ENCODE measurements around the gene DVL1.

Gene DVL1

GRCh38 chr1:1343811-1344421 is 5.3 kb downstream of the DVL1 start:
- FAIRE-seq: no peak
- DNase-seq (ENCODE audit: insufficient read length): no peak
- TF ChIP-seq POLR2AphosphoS5 (IDR thresholded peaks at IDR 0.05; ENCODE audit: low read depth, low read length): no peak
- TF ChIP-seq TAF1 (IDR thresholded peaks at IDR 0.05; ENCODE audit: borderline replicate concordance, low read depth, low read length): no peak
- TF ChIP-seq POLR2A (IDR thresholded peaks at IDR 0.05; ENCODE audit: low read depth, low read length): no peak

- TF ChIP-seq TAF1 (IDR thresholded peaks at IDR 0.05; ENCODE audit: borderline replicate concordance, low read depth, low read length) (no peak), POLR2AphosphoS5 (IDR thresholded peaks at IDR 0.05; ENCODE audit: low read depth, low read length) (no peak), POLR2A (IDR thresholded peaks at IDR 0.05; ENCODE audit: low read depth, low read length) (no peak)
- no peak for DNase-seq (ENCODE audit: insufficient read length)
- no peak for FAIRE-seq
Observed at GRCh38 chr1:1342584-1343115, 6.6 kb downstream of the DVL1 start.

GRCh38 chr1:1342061-1342562 is 7.1 kb downstream of the DVL1 start:
- DNase-seq (ENCODE audit: insufficient read length) (no peak), FAIRE-seq (no peak)
- TF ChIP-seq POLR2A (IDR thresholded peaks at IDR 0.05; ENCODE audit: low read depth, low read length) (no peak), TAF1 (IDR thresholded peaks at IDR 0.05; ENCODE audit: borderline replicate concordance, low read depth, low read length) (no peak), POLR2AphosphoS5 (IDR thresholded peaks at IDR 0.05; ENCODE audit: low read depth, low read length) (no peak)

- TF ChIP-seq POLR2AphosphoS5 (IDR thresholded peaks at IDR 0.05; ENCODE audit: low read depth, low read length) (peak; percentile 32; the same call in 1 of the 2 replicates), TAF1 (IDR thresholded peaks at IDR 0.05; ENCODE audit: borderline replicate concordance, low read depth, low read length) (no peak)
- DNase-seq (ENCODE audit: insufficient read length): no peak
- FAIRE-seq: no peak
Observed at GRCh38 chr1:1341549-1342021, 7.6 kb downstream of the DVL1 start.

- no peak for DNase-seq (ENCODE audit: insufficient read length)
- no peak for FAIRE-seq
Observed at GRCh38 chr1:1340791-1341548, 8.2 kb downstream of the DVL1 start.

GRCh38 chr1:1340185-1340584 is 9.0 kb downstream of the DVL1 start:
- DNase-seq (ENCODE audit: insufficient read length) (no peak), FAIRE-seq (no peak)
- TF ChIP-seq POLR2AphosphoS5 (IDR thresholded peaks at IDR 0.05; ENCODE audit: low read depth, low read length) (no peak), TAF1 (IDR thresholded peaks at IDR 0.05; ENCODE audit: borderline replicate concordance, low read depth, low read length) (no peak), POLR2A (IDR thresholded peaks at IDR 0.05; ENCODE audit: low read depth, low read length) (no peak)

More at GRCh38 chr1:1340791-1341548, 8.2 kb downstream of the DVL1 start:
- TF ChIP-seq TAF1 (IDR thresholded peaks at IDR 0.05; ENCODE audit: borderline replicate concordance, low read depth, low read length) (no peak), POLR2A (IDR thresholded peaks at IDR 0.05; ENCODE audit: low read depth, low read length) (no peak), POLR2AphosphoS5 (IDR thresholded peaks at IDR 0.05; ENCODE audit: low read depth, low read length) (no peak)

GRCh38 chr1:1338278-1338677 is 10.9 kb downstream of the DVL1 start:
- FAIRE-seq (no peak), DNase-seq (ENCODE audit: insufficient read length) (no peak)
- TF ChIP-seq POLR2A (IDR thresholded peaks at IDR 0.05; ENCODE audit: low read depth, low read length): no peak
- no peak for TF ChIP-seq TAF1 (IDR thresholded peaks at IDR 0.05; ENCODE audit: borderline replicate concordance, low read depth, low read length)
- no peak for TF ChIP-seq POLR2AphosphoS5 (IDR thresholded peaks at IDR 0.05; ENCODE audit: low read depth, low read length)

GRCh38 chr1:1337793-1338147 is 11.4 kb downstream of the DVL1 start:
- TF ChIP-seq TAF1 (IDR thresholded peaks at IDR 0.05; ENCODE audit: borderline replicate concordance, low read depth, low read length): no peak
- no peak for TF ChIP-seq POLR2AphosphoS5 (IDR thresholded peaks at IDR 0.05; ENCODE audit: low read depth, low read length)
- no peak for TF ChIP-seq POLR2A (IDR thresholded peaks at IDR 0.05; ENCODE audit: low read depth, low read length)
- FAIRE-seq (peak; percentile 42), DNase-seq (ENCODE audit: insufficient read length) (peak; percentile 80)

- DNase-seq (ENCODE audit: insufficient read length) (no peak), FAIRE-seq (no peak)
- TF ChIP-seq POLR2AphosphoS5 (IDR thresholded peaks at IDR 0.05; ENCODE audit: low read depth, low read length) (no peak), TAF1 (IDR thresholded peaks at IDR 0.05; ENCODE audit: borderline replicate concordance, low read depth, low read length) (no peak), POLR2A (IDR thresholded peaks at IDR 0.05; ENCODE audit: low read depth, low read length) (no peak)
Observed at GRCh38 chr1:1336931-1337792, 12.1 kb downstream of the DVL1 start.

- FAIRE-seq: no peak
- TF ChIP-seq POLR2AphosphoS5 (IDR thresholded peaks at IDR 0.05; ENCODE audit: low read depth, low read length): no peak
- no peak for TF ChIP-seq TAF1 (IDR thresholded peaks at IDR 0.05; ENCODE audit: borderline replicate concordance, low read depth, low read length)
- TF ChIP-seq POLR2A (IDR thresholded peaks at IDR 0.05; ENCODE audit: low read depth, low read length): no peak
- DNase-seq (ENCODE audit: insufficient read length): no peak
Observed at GRCh38 chr1:1336446-1336845, 12.8 kb downstream of the DVL1 start.

- no peak for DNase-seq (ENCODE audit: insufficient read length)
- no peak for FAIRE-seq
- no peak for TF ChIP-seq TAF1 (IDR thresholded peaks at IDR 0.05; ENCODE audit: borderline replicate concordance, low read depth, low read length)
- TF ChIP-seq POLR2AphosphoS5 (IDR thresholded peaks at IDR 0.05; ENCODE audit: low read depth, low read length): no peak
- TF ChIP-seq POLR2A (IDR thresholded peaks at IDR 0.05; ENCODE audit: low read depth, low read length): no peak
Observed at GRCh38 chr1:1335792-1336248, 13.4 kb downstream of the DVL1 start.

Measured in GM12892 (cell line).